Heart left ventricle (tissue), 16 donors: ENCODE measurements around the gene TCF4. TPM values are rescaled to one million over a fixed set of nuclear protein-coding genes. Genes with fewer than 3 reads are reported as not detected.

ENCODE experiments used
- ATAC-seq, 4 donors: fragments of 200-7000 bp; cut with Tn5 transposase; one replicate each; pipeline ENCODE4 v1.9.1; 2020 to 2022; ENCODE audit warnings: moderate library complexity in 4 of 4, mild to moderate bottlenecking in 3 of 4, moderate number of reproducible peaks in 1 of 4
- DNase-seq, 5 donors: peaks; one replicate each; pipeline ENCODE4 v3.0.0-alpha.2; 2020
- H3K27ac ChIP-seq, 12 donors: fragments of 200-600 bp; sonication (generic) in 4 of 12; one replicate each; pipeline versions ENCODE4 v1.5.0 to v1.8.0; 2016 to 2022; ENCODE audit warnings: mild to moderate bottlenecking in 2 of 12
- H3K27me3 ChIP-seq, 9 donors: fragments of 200-600 bp; sonication (generic) in 2 of 9; one replicate each; pipeline versions ENCODE4 v1.5.1 to v1.8.0; 2016 to 2022; ENCODE audit warnings: mild to moderate bottlenecking in 3 of 9
- H3K36me3 ChIP-seq, 9 donors: fragments of 200-600 bp; sonication (generic) in 2 of 9; one replicate each; pipeline versions ENCODE4 v1.5.0 to v1.8.0; 2018 to 2022; ENCODE audit warnings: mild to moderate bottlenecking in 2 of 9
- H3K4me1 ChIP-seq, 12 donors: fragments of 200-600 bp; sonication (generic) in 4 of 12; one replicate each; pipeline versions ENCODE4 v1.5.0 to v1.8.0; 2016 to 2022; ENCODE audit warnings: mild to moderate bottlenecking in 3 of 12
- H3K4me3 ChIP-seq, 12 donors: fragments of 200-600 bp; sonication (generic) in 4 of 12; one replicate each; pipeline versions ENCODE4 v1.5.0 to v1.8.0; 2017 to 2022; ENCODE audit warnings: mild to moderate bottlenecking in 9 of 12, moderate library complexity in 4 of 12
- H3K9me3 ChIP-seq, 12 donors: fragments of 200-600 bp; sonication (generic) in 4 of 12; one replicate each; pipeline versions ENCODE4 v1.5.0 to v1.8.0; 2016 to 2022; ENCODE audit warnings: mild to moderate bottlenecking in 1 of 12
- POLR2A ChIP-seq, 2 donors: fragments of 450-650 bp; IDR thresholded peaks; one replicate each; pipeline ENCODE4 v1.6.1; 2017; ENCODE audit warnings: antibody characterized with exemption in 2 of 2, mild to moderate bottlenecking in 2 of 2, moderate library complexity in 2 of 2
- WGBS, 4 donors: extraction: QIAGEN DNeasy Blood & Tissue Kit in 2 of 4; methylation state at CpG; one replicate each; pipeline versions ENCODE4 v1.1.5 to v1.1.7; 2013 to 2018; 5-methylcytosine and 5-hydroxymethylcytosine counted together
- intact Hi-C, 10 donors: fragments of 100-400 bp; cut with DNase I; formaldehyde crosslinking; loops; one replicate each; pipeline versions ENCODE4 v1.11.1 to v1.14.2; 2022
- polyA plus RNA-seq, 2 donors: library from polyadenylated mRNA; stranded (reverse); fragments of 200-250 nt; gene quantifications; one replicate each; pipeline ENCODE4 v1.2.3, GENCODE V29; 2013
- total RNA-seq, 9 donors: library from RNA; depleted of rRNA in 2 of 9; stranded (reverse); fragments of >200 nt in 2 of 9; fragmentation: NEBNext Ultra II Directional in 3 of 9; extraction: Animal tissue kit (Norgen Biotek cat#: 25700) in 3 of 9; gene quantifications; one replicate each; pipeline versions ENCODE4 v1.1.0 to v1.2.4, GENCODE V29; 2016 to 2023
- TF ChIP-seq, protein P1 (sequence below), 12 donors: fragments of 200-600 bp; sonication (generic) in 4 of 12; IDR thresholded peaks; one replicate each; pipeline versions ENCODE4 v1.5.0 to v1.8.0; 2018 to 2022; ENCODE audit warnings: antibody characterized with exemption in 12 of 12, mild to moderate bottlenecking in 5 of 12
- donor health status: ischemic (EF 13 %, LVEDD 7.1; RV severe dilation, severe dysfunction).
- donor health status: healthy with polysubstance abuse.
- donor health status: DM: no; HTN: yes; CAD: no.
- donor health status: DM: no; HTN: no; CAD: no.
- donor health status: ischemic (EF 25% LVEDD 6.9; RV normal size, moderate dysfunction).
- donor health status: ischemic (EF 25% LVEDD 5.7; RV mildly dilated, moderate dysfunction).
- donor health status: healthy.
- donor health status: DM: yes; HTN: yes; CAD: no.
- donor health status: ischemic (EF 35%, LVEDD 5.7; RV mildly dilated, moderate dysfunction).
- donor health status: nonischemic (EF 11% LVEDD 7.7; RV severe dilation, severe dysfunction).
- donor health status: DM: yes; HTN: yes; CAD: no.
- donor health status: PGD.
- donor health status: ischemic (EF 29% LVEDD 5.4; RV normal size, mild dysfunction).
- donor health status: nonischemic (EF 23%, LVEDD 6.1; RV moderate dilation, normal function).

Gene TCF4
- total and polyA plus RNA-seq, 11 donors, result 12.8 to 119 (median 71.5) TPM

DNA sequence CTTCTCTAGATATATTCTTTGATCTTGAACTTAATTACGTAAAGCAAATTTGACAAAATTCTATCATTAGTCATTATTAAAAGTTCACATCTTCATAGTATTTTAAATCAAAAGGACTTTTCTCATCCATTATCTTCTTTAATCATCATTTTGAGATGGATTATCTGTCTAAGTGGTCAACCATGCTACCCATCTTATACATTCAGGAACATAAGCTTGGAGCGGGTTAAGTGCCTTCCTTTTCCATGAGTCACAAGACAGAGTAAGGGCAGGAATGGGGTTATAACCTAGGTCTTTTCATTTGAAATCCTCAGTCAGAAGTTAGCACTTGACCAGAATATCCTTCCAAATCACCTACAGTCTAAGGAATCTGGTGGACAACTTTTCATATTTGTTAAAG lies 297.1 kb downstream of the TCF4 start:
- H3K4me1 ChIP-seq, result peaks cover 0 to 85% (median 50%) of the 10 kb centered on the region in 12 donors
- no peak for DNase-seq
- peak overlapping the region in 2 of 12 donors; percentile 1 to 3 for H3K27ac ChIP-seq
- no peak for ATAC-seq
- 90 to 95% (median 91%) methylated on average over 2 of the region's 2 CpGs for WGBS, 4 donors
- H3K4me3 ChIP-seq, result no peak overlapping the region
- no peaks in the 10 kb centered on the region for H3K27me3 ChIP-seq
- TF ChIP-seq POLR2A (IDR thresholded peaks at IDR 0.05), result no peak
- TF ChIP-seq, protein P1, sequence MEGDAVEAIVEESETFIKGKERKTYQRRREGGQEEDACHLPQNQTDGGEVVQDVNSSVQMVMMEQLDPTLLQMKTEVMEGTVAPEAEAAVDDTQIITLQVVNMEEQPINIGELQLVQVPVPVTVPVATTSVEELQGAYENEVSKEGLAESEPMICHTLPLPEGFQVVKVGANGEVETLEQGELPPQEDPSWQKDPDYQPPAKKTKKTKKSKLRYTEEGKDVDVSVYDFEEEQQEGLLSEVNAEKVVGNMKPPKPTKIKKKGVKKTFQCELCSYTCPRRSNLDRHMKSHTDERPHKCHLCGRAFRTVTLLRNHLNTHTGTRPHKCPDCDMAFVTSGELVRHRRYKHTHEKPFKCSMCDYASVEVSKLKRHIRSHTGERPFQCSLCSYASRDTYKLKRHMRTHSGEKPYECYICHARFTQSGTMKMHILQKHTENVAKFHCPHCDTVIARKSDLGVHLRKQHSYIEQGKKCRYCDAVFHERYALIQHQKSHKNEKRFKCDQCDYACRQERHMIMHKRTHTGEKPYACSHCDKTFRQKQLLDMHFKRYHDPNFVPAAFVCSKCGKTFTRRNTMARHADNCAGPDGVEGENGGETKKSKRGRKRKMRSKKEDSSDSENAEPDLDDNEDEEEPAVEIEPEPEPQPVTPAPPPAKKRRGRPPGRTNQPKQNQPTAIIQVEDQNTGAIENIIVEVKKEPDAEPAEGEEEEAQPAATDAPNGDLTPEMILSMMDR (IDR thresholded peaks at IDR 0.05), result no peak
- H3K36me3 ChIP-seq, result peaks cover 0 to 7% (median 0%) of the 10 kb centered on the region in 9 donors
- intact Hi-C loops, result no loop called here
- H3K9me3 ChIP-seq, result no peaks in the 10 kb centered on the region

DNA sequence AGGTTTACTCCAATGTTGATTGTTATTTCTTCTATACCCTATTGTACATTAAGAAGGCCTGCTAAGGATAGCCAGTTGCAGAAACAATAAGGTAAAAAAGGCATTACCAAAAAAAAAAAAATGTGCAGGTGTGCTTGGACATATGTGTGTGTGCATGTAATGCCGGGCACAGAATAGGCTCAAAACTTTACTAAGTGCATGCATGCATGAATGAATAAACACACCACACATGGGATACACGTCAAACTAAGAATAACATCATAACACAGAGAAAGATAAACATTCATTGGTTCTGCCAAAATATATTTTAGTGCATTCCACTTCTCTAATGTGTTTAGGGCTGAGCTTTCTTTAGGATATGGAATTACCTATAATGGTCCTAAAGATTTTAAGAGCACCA lies 298.2 kb downstream of the TCF4 start:
- 28 to 46% (median 45%) methylated on average over 2 of the region's 2 CpGs for WGBS, 4 donors
- H3K4me1 ChIP-seq, result peaks cover 0 to 91% (median 48%) of the 10 kb centered on the region in 12 donors
- intact Hi-C loops, result no loop called here

DNA sequence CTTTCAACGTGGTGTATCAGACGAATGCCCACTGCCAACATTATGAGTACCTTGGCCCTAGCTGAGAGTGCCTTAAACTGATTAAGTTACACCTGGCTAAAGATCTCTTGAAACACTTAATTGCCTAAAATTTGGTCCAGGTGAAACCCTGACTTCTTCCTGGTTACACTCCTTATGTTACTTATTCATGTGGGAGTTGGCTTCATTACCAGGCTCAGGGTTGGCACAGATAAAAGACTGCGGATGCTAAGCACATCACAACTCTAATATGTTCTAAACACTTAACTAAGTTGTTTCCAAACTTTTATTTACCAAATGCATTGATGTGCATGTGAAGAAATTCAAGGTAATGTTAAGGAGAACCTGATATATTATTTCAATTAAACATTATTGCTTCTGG lies 298.9 kb downstream of the TCF4 start:
- Histone ChIP-seq H3K4me1 (peaks cover 0 to 92% (median 50%) of the 10 kb centered on the region in 12 donors), H3K27ac (no peak overlapping the region), H3K27me3 (no peaks in the 10 kb centered on the region), H3K9me3 (no peaks in the 10 kb centered on the region), H3K36me3 (no peaks in the 10 kb centered on the region), H3K4me3 (no peak overlapping the region)
- TF ChIP-seq POLR2A (IDR thresholded peaks at IDR 0.05), result no peak
- TF ChIP-seq, protein P1 (IDR thresholded peaks at IDR 0.05), result no peak
- DNase-seq, result no peak
- ATAC-seq, result no peak
- WGBS, 4 donors, result 39 to 64% (median 51%) methylated on average over 3 of the region's 3 CpGs
- intact Hi-C loops, result no loop called here

More for the DNA sequence above, 298.2 kb downstream of the TCF4 start:
- DNase-seq (no peak), ATAC-seq (no peak)
- Histone ChIP-seq H3K4me3 (no peak overlapping the region), H3K36me3 (peaks cover 0 to under 1% (median 0%) of the 10 kb centered on the region in 9 donors), H3K27ac (no peak overlapping the region), H3K27me3 (no peaks in the 10 kb centered on the region), H3K9me3 (no peaks in the 10 kb centered on the region)
- no peak for TF ChIP-seq POLR2A (IDR thresholded peaks at IDR 0.05)
- TF ChIP-seq, protein P1 (IDR thresholded peaks at IDR 0.05), result no peak

DNA sequence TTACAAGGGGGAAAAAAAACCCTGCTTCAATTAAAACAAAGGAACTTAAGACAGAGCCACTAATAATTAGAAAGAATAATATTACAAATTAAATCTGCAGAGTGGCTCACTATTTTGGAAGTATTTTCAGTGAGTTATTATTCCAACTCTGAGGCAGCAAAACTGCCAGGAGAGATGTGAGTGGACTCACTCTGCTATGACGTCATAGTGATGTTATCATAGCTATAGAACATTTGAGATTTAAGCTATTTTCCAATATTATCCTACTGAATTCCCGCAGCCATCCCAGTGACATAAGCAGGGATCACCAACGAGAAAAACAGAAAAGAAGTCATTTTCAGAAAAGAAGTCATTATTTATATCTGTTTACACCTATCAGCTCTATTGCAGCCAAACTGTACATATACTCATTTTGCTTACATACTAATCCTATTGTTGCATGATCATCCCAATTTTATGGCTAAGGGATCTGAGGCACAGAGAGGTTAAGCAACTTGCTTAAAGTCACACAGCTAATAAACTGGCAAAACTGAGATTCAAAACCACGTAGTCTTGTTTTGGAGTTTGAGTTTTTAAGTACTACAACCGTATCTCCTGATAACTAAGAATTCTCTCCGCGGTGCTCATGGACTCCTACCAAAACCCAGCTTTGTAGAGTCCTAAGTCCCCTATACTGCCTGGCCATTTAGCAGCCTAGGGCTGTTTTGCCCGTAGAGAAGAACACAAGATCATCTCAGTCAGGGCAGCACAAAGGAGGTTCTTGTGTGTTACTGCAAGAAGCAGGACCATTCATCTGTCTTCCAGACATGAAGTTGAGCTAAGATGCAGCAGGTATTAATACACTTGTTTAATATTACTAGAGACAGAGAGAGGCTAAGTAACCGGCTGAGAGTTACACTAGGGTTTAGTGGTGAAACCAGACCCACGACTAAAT lies 299.8 kb downstream of the TCF4 start:
- no peak for TF ChIP-seq POLR2A (IDR thresholded peaks at IDR 0.05)
- TF ChIP-seq, protein P1 (IDR thresholded peaks at IDR 0.05), result no peak
- WGBS, 4 donors, result 60 to 71% (median 64%) methylated on average over 10 of the region's 10 CpGs
- H3K4me1 ChIP-seq, result peaks cover 0 to 92% (median 46%) of the 10 kb centered on the region in 12 donors
- no peak for ATAC-seq
- no peaks in the 10 kb centered on the region for H3K27me3 ChIP-seq
- no peak overlapping the region for H3K4me3 ChIP-seq
- intact Hi-C loops, result no loop called here
- peak overlapping the region in 1 of 12 donors; percentile 26 for H3K27ac ChIP-seq
- no peaks in the 10 kb centered on the region for H3K9me3 ChIP-seq
- no peak for DNase-seq
- H3K36me3 ChIP-seq, result no peaks in the 10 kb centered on the region
